GM12891 (cell line): ENCODE data around the gene TROAP.
A peak's percentile ranks its signal among the peaks of the same experiment; 100 is the strongest.

Source experiments
- DNase-seq: peaks from one replicate; pipeline ENCODE4 v3.0.0; 2011; ENCODE audit warnings: low spot score; ENCODE audit not compliant: insufficient read length
- FAIRE-seq: peaks from 2 replicates; lab custom pipeline; 2011; peaks lifted over from hg19 to GRCh38; lab: Jason Lieb, UNC
- PAX5 ChIP-seq: IDR thresholded peaks from 2 replicates; pipeline ENCODE4 v1.6.1; 2011; ENCODE audit warnings: low read length, moderate library complexity, mild to moderate bottlenecking; ENCODE audit not compliant: insufficient read depth, severe bottlenecking
- POLR2A ChIP-seq: IDR thresholded peaks from 2 replicates; pipeline ENCODE4 v1.6.1; 2011; ENCODE audit warnings: low read depth, low read length, control low read depth
- POLR2AphosphoS5 ChIP-seq: IDR thresholded peaks from 2 replicates; pipeline ENCODE4 v1.6.1; 2011; ENCODE audit warnings: low read depth, low read length, control low read depth
- POU2F2 ChIP-seq: IDR thresholded peaks from 2 replicates; pipeline ENCODE4 v1.6.1; 2011; ENCODE audit warnings: low read depth, mild to moderate bottlenecking, control low read depth, low read length, moderate library complexity
- SPI1 ChIP-seq: IDR thresholded peaks from 2 replicates; pipeline ENCODE4 v1.6.1; 2011; ENCODE audit warnings: low read depth, low read length, control low read depth
- TAF1 ChIP-seq: IDR thresholded peaks from 2 replicates; pipeline ENCODE4 v1.6.1; 2011; ENCODE audit warnings: low read depth, low read length, control low read depth

TROAP gene

GRCh38 chr12:49336645-49337584 lies 13.9 kb downstream of the TROAP start, which contains the start of gene C1QL4:
C1QL4 (minus strand) TSS chr12:49337188; CDS start chr12:49336477, 711 bp downstream.
- TF ChIP-seq TAF1 (no peak), PAX5 (no peak), POLR2AphosphoS5 (no peak), POU2F2 (no peak), SPI1 (no peak), POLR2A (no peak)
- FAIRE-seq (peak; percentile 81), DNase-seq (peak; percentile 90)

GRCh38 chr12:49338830-49339463 lies 15.9 kb downstream of the TROAP start:
- FAIRE-seq = no peak
- TF ChIP-seq POU2F2 = no peak
- no peak for TF ChIP-seq SPI1
- TF ChIP-seq POLR2A = no peak
- no peak for TF ChIP-seq TAF1
- DNase-seq = no peak

- DNase-seq = no peak
- TF ChIP-seq POLR2AphosphoS5 (no peak), POU2F2 (no peak), TAF1 (no peak), SPI1 (no peak)
- no peak for FAIRE-seq
Measured at GRCh38 chr12:49339464-49339861, 16.4 kb downstream of the TROAP start.

DNA sequence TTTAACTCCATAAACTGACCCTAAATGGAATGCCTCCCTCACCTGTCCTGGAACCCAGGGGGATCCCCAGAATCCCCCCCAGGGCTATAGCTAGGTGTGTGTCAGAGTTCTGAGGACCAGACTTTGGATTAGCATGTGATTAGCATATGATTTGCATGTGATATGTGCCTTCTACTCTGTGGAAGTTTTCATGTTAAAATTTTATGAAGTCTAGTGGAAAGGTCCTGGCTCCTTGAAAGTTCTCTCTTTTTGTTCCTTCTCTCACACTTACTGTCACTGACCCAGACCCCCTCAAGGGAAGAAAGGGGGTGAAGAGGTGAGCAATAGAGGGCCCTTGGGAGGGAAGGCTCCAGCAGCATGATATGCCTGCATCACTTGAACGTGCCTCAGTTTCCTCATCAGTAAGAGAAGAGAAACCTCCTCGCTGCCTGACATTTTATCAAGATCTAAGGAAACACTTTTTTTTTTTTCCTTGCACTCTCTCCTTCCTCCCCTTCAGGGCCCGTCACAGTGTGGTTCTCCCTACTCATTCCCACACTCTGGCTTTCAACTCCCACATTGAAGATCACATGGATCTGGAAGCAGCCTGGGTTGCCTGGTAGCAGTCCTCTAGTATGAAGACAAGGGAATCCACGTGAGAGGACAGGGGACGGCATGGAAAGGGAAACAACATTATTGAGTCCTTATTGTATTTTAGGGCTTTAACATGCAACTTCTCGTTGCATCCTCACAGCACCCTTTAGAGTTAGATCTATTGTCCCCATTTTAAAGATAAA lies 17.2 kb downstream of the TROAP start:
- DNase-seq (no peak), FAIRE-seq (no peak)
- TF ChIP-seq POLR2AphosphoS5 = no peak
- TF ChIP-seq POLR2A = no peak
- no peak for TF ChIP-seq SPI1
- TF ChIP-seq TAF1 = no peak
- TF ChIP-seq PAX5 = no peak
- TF ChIP-seq POU2F2 = no peak

DNA sequence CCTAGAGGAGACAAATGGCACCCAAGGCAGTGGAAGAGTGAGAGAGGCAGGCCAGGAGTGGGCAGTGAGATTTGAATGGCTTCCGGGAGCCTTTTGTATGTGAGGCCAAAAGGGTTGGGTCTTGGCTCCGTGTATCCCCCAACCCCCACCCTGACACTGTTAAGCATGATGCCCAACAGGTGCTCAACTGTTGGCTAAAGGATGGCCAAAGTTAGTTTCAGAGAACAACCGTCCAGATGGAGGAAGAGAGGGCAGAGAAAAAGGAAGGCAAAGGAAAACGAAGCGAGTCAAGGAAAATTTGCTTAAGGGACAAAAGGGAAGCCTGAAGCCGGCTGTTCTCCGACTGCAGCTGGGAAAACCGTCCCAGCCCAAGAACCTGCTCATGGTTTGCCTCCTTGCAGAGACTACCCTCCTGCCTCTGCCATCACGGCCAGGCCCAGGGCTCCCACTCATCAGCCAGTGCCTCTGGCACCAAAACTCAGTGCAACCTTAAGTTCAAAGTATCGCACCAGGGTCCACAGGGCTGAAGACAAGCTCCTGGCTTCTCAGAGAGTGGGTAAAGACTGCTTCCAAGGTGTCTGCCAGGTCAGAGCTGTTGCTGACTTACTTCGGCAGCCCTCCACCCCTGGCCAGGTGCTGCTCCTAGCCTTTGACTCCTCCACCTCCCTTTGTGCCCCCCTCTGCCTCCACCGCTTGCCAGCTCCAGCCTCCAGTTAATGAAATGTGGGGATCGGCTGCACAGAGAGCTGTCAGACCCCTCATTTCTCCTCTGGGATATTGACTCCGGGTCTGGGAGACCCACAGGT lies 18.1 kb downstream of the TROAP start:
- no peak for FAIRE-seq
- DNase-seq = no peak
- TF ChIP-seq SPI1 = no peak
- TF ChIP-seq POLR2A = no peak

- FAIRE-seq (no peak), DNase-seq (no peak)
- TF ChIP-seq POU2F2 = no peak
- TF ChIP-seq SPI1 = no peak
- no peak for TF ChIP-seq PAX5
- TF ChIP-seq POLR2AphosphoS5 = no peak
- no peak for TF ChIP-seq POLR2A
- TF ChIP-seq TAF1 = no peak
Measured at GRCh38 chr12:49341777-49342065, 18.7 kb downstream of the TROAP start.

- FAIRE-seq (peak; percentile 86), DNase-seq (peak; percentile 82)
- TF ChIP-seq SPI1 (no peak), POU2F2 (no peak), POLR2A (no peak), PAX5 (no peak), TAF1 (no peak), POLR2AphosphoS5 (no peak)
Measured at GRCh38 chr12:49342066-49342913, 19.2 kb downstream of the TROAP start.

- FAIRE-seq (peak; percentile 89), DNase-seq (no peak)
- TF ChIP-seq POU2F2 = no peak
- no peak for TF ChIP-seq TAF1
- no peak for TF ChIP-seq POLR2AphosphoS5
- TF ChIP-seq SPI1 = no peak
Measured at GRCh38 chr12:49342914-49343731, 20.1 kb downstream of the TROAP start.
